Measurements from ENCODE around the gene ZBTB16.

ZBTB16 gene

DNA sequence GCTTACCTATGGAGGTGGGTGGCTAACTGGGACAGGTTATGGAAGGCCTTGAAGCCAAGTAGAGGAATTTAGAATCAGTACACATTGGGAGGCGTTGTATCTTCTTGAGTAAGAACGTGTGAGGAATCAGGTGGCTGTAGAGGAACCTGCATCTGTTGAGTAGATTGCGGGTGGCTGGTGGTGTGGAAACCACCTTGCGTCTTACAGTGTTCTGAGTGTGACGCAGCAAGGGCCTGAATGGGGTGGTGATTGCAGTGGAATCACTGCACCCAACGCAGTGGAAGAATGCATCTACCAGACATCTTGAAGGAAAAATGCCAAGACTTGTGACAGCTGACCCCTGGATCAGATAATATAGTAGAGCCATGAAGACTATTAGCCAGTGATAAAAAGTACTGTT lies 125.9 kb downstream of the ZBTB16 start:
- no peak for DNase-seq (ENCODE audit: low read depth in 3 of 3)

- DNase-seq (ENCODE audit: low read depth in 3 of 3): no peak
Measured at GRCh38 chr11:114187173-114187572, 127.7 kb downstream of the ZBTB16 start.

DNA sequence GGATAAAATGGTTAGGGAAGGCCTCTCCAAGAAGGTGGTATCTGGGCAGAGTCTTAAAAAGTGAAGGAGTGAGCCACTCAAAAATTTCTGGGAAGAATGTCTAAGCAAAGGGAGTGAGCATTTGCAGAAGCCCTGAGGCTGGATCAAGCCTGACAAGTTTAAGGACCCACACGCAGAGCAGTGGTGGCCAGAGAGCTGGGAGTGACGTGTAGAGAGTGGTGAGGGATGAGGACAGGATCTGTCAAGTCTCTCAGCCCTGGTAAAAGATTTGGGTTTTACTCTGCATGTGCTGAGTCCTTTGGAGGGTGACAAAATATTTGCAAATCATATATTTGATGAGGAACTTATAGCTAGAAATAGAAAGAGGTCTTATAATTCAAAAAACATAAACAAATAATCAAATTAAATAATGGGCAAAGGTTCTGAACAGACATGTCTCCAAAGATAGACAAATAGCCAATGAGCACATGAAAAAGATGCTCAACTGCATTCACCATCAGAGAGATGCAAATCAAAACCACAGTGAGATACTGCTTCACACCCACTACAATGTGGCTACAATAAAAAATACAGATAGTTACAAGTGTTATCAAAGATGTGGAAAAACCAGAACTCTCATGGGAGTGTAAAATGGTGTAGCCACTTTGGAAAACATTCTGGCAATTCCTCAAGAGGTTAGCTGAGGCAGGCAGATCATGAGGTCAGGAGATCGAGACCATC lies 129.5 kb downstream of the ZBTB16 start:
- DNase-seq (ENCODE audit: low read depth in 3 of 3): no peak

DNA sequence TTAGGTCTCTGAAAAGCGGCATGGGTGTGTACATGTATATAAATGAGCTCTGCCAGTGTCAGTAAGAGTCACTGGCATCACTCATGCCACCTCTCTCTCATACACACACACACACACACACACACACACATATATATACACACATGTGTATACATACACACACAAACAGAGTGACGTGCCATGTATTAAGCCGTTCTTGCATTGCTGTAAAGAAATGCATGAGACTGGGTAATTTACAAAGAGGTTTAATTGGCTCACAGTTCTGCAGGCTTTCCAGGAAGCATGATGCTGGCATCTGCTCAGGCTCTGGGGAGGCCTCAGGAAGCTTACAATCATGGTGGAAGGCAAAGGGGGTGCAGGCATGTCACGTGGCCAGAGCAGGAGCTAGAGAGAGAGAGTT lies 131.1 kb downstream of the ZBTB16 start:
- no peak for DNase-seq (ENCODE audit: low read depth in 3 of 3)

DNA sequence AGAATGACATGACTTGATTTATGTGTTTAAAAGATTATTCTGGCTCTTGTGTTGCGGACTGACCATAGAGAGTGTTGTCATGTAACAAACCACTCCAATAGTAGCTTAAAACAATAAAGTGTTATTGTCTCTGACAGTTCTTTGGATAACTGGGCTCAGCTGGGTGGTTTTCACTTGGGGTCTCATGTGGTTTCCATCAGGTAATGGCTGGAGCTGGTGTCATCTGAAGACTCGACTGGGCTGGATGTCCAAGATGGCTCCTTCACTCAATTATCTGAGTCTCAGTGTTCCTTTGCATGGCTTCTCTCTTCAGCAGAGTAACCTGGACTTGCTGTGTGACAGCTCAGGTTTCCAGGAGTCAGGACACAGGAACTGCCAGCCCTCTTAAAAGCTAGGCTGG lies 132.4 kb downstream of the ZBTB16 start:
- no peak for DNase-seq (ENCODE audit: low read depth in 3 of 3)

DNA sequence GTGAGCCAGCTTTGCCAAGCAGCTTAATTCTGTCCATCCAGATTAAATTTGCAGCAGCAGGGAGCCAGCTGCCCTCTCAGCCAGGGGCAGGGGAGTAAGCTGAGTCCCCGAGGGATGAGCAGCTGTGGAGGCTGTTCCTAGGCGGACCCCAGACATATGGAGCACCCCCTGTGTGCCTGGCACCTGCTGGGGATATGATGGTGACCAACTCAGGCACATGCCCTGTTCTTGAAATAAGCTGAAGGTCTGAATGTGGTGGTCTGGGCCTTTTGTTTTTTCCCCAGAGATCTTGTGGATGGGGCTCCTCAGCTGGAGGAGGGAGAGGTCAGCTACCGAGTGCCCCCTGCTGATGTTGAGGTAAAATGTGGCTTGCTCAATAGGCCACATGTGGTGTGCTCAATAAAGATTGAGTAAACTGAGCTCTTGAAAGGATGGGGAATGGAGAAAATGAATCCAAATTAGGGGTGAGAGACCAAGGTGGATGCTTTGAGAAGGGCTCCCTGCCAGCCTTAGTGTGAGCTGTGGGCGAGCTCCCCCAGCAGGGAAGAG lies 133.4 kb downstream of the ZBTB16 start:
- no peak for DNase-seq (ENCODE audit: low read depth in 3 of 3)

DNA sequence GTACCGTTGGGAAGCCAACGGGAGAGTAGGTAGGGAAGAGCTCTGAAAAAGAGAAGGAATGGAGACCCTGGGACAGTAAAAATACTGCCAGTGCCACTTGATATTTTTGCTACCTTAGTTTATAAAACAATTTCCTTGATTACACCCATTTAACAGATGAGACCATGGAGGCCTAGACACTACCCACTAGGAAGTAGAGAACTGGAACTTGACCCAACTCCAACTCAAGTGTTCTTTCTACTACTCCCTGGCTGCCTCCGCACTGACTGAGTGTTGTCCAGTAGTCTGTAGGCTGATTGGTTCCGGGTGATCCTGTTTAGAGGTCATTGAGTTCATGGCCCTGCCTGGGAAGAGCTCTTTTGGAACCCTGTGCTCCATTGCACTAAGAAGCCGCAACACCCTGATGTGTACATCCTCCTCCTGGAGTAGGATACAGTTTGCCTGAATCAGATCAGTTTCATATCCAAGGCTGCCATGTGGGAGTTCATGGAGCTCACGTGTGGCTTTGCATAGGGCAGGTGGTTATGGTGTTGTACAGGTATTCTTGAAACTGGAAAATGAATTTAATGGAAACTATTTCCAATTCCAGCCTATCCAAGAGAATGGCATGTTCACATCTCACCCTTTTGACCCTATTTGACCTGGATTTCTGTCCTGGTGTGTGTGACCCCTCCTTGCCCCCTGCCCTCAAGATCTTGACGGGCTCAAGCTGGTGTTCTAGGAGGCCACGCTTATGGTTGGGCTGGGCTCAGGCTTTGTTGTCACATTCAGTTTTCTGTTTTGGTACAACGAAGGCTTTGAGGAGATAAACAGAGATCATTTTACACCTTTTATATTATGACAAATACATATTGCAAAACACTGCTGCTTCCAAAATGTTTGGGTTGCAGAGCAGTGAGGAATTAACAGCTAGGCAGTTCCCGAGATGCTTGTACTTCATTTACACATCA lies 134.5 kb downstream of the ZBTB16 start:
- DNase-seq (ENCODE audit: low read depth in 3 of 3): no peak

GRCh38 chr11:114194702-114195101 lies 135.2 kb downstream of the ZBTB16 start:
- no peak for DNase-seq (ENCODE audit: low read depth in 3 of 3)

- DNase-seq (ENCODE audit: low read depth in 3 of 3): no peak
Measured at GRCh38 chr11:114195151-114195550, 135.6 kb downstream of the ZBTB16 start.

GRCh38 chr11:114195981-114196731 lies 136.6 kb downstream of the ZBTB16 start:
- no peak for DNase-seq (ENCODE audit: low read depth in 3 of 3)

DNA sequence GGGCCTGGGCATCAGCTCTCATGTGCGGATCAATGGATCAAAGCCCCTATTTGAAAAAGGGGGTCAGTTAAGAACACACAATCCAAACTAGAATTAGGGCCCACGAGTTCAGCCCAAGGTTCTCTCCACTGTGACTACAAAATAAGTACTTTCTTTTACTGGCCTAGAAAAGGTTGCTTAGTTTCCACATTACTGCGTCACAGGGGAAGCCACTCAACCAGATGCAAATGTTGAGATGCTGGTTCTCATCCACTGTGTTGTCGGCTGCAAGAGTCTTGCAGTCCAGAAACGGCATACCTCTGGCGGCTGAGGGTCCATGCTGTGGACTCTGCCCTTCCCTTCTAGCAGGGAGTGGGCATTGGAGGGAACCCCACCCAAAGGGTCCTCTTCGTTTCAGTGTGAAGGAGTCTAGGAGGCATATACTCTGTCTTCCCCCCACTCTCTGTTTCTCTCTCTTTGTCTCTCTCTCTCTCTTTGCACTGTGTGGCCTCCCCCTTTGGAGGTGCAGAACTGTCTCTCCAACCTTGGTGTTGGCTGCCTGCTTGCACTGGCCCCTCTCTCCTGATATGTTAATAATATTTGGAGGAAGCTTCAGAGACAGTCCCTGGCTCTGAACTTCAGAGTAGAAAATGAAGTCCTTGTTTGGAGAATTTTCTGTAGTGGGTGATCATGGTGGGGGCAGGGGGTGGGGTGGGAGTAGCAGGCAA lies 137.6 kb downstream of the ZBTB16 start:
- DNase-seq (ENCODE audit: low read depth in 3 of 3): no peak

- DNase-seq (ENCODE audit: low read depth in 3 of 3): no peak
Measured at GRCh38 chr11:114197799-114198500, 138.4 kb downstream of the ZBTB16 start.

DNA sequence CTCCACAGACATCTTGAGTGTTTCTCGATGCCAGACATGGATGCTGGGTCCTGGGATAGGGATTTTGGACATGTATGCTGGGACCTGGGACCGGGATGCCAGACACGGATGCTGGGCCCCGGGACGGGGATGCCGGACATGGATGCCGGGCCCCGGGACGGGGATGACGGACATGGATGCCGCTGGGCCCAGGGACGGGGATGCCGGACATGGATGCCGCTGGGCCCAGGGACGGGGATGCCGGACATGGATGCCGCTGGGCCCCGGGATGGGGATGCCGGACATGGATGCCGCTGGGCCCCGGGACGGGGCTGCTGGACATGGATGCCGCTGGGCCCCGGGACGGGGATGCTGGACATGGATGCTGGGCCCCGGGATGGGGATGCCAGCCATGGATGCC lies 139.5 kb downstream of the ZBTB16 start:
- DNase-seq (ENCODE audit: low read depth in 3 of 3): no peak

DNA sequence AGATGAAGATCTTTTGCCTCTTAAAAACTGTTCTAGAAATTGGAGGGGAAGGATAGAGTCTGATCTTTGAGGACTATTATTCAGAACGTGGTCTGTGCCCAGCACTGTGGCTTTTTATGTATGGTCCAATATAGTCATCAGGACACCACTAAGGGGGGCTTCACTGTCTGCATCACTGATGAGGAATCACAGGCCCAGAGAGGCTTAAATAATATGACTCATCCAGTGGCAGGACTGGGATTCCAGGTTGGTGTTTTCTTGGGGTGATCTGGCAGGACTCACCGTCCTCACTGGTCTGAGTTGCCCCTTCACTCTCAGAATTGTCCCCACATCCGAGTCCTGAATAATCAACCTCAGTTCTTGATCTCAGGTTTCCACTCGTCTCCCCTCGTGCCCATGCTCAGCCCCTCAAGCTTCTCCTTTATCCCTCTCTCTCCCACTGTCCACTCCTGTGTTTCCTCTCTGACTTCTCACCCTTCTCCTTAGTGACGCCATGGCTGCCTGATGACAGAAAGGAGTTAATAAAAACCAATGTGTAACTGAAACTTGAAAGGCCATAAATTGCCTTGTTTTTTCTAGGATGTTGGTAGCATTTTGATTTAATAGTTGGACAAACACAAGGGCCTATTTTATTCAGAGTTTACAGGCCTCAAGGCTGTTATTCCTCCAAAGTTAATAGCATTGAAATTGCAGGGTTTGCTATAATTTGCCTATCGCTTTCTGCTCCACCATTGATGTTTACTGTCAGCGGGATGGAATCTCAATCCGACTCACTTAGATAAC lies 141.0 kb downstream of the ZBTB16 start:
- no peak for DNase-seq (ENCODE audit: low read depth in 3 of 3)

DNA sequence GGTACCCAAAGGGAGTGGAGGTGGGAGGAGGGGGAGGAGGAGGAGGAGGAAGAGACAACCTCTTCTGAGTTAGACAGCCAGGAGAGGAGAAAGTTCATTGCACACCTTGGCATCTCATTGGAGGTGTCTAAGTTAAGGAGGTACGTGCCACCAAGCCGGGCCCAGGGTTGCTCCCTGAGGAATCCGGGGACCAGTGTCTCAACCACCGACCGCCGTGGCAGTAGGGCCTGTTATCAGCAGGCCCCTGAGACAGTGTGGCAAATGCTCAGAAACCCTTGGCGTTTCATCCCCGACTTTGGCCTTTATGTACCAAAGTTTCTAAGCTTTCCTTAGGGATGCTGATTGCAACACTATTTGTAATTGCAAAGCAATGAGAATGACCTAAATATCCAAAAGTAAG lies 141.7 kb downstream of the ZBTB16 start:
- no peak for DNase-seq (ENCODE audit: low read depth in 3 of 3)

DNA sequence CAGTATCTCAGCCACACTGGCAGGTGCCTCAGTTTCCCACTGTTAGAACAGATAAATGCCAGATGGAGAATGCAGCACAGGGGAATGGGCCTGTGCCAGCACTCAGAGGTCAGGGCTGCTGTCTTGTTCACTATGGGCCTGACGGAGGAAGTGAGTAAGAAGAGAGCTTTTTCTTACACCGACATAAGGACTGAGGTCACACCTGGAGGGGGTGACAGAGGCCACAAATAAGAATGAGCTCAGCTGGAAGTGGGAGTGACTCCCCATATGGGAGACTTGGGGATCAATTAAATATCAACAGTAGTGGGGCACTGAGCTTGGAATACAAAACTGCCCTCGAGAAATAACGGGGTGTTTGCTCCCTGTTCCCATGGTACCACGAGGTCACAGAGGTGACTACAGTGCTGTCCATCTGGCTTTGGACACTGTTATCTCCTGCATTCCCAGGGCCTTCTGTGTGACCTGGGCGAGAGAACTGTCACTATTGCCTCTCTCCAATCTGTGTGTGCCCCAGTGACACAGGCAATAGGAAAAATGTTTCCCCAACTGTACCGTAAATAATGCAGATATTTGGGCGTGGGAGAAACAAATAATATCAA lies 142.6 kb downstream of the ZBTB16 start:
- no peak for DNase-seq (ENCODE audit: low read depth in 3 of 3)

DNA sequence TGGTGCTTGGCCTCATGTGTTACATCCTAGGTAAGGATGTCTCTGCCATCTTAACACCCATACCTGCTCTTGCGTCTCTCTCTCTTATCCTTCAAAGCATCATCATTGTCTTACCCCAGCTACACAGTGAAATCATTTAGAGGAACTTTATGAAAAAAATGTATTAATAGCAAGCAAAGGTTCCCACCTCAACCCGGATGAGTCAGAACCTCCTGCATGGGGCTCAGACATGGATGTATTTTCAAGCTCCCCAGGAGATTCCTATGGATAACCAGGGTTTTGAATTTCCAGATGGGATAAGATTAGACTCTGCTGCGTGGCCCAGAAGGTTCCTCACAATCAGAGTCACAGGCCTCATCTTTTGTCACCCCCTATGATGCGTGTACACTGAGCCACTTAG lies 147.6 kb downstream of the ZBTB16 start:
- no peak for DNase-seq (ENCODE audit: low read depth in 3 of 3)

- DNase-seq (ENCODE audit: low read depth in 3 of 3): no peak
Measured at GRCh38 chr11:114208377-114208776, 148.9 kb downstream of the ZBTB16 start.

- DNase-seq (ENCODE audit: low read depth in 3 of 3): no peak
Measured at GRCh38 chr11:114209343-114209742, 149.8 kb downstream of the ZBTB16 start.

DNA sequence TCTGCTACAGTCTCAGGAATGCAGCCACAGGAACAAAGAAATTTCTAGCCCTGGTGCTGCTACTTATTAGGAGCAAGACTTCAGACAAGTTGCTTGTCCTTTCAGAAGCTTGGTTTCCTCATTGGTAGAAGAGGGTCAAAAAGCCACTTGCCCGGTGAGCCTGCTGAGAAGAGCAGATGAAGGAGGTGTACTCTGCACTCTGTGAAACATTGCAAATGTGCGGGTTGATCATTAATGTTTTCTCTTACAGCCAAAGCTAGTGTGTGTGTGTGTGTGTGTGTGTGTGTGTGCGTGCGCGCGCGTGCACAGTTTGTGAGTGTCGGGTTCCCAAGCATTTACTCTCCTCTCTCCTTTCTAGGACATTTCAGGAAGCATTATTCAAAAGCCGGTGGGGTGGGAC lies 150.4 kb downstream of the ZBTB16 start:
- no peak for DNase-seq (ENCODE audit: low read depth in 3 of 3)
